IMR-90 (cell line): ENCODE measurements around the gene SMYD4. TPM values are rescaled to one million over a fixed set of nuclear protein-coding genes. Genes with fewer than 3 reads are reported as not detected.
A peak's percentile ranks its signal among the peaks of the same experiment; 100 is the strongest.

Experiments used
- ATAC-seq: fragments of 200-7000 bp; cut with Tn5 transposase; 2 replicates; pipeline ENCODE4 v1.9.1; 2020; ENCODE audit warnings: low read depth, mild to moderate bottlenecking, moderate library complexity
- BruUV-seq: library from RNA; stranded (reverse); fragments of 400-500 nt; replicated peaks from 2 replicates; lab custom pipeline; 2021; lab: Mats Ljungman, UMichigan
- CTCF ChIA-PET: fragments of 300-600 bp; formaldehyde crosslinking; extraction: SDS; loops from one replicate; lab custom pipeline; 2021; ENCODE audit warnings: antibody characterized with exemption; lab: Yijun Ruan, JAX
- POLR2A ChIA-PET: fragments of 300-600 bp; sonication (Branson Sonifier 250); formaldehyde crosslinking; loops from one replicate; lab custom pipeline; 2022; ENCODE audit warnings: antibody characterized with exemption; ENCODE audit not compliant: unreplicated experiment; lab: Charles Lee
- DNase-seq: peaks from one replicate; pipeline ENCODE4 v3.0.0; 2013
- H2AFZ ChIP-seq: replicated peaks from 2 replicates; pipeline ENCODE3; 2013; ENCODE audit warnings: low read length, mild to moderate bottlenecking; ENCODE audit not compliant: poor library complexity
- H2AK5ac ChIP-seq: 2 replicates; pipeline ENCODE4 v1.6.1; 2013; ENCODE audit warnings: low read depth, low read length, inconsistent platforms
- H2AK9ac ChIP-seq: replicated peaks from 2 replicates; pipeline ENCODE3; 2013; ENCODE audit warnings: mild to moderate bottlenecking, low read depth, low read length, moderate library complexity; ENCODE audit not compliant: poor library complexity
- H2BK120ac ChIP-seq: 2 replicates; pipeline ENCODE4 v1.6.1; 2013; ENCODE audit warnings: low read depth, low read length, inconsistent platforms
- H2BK15ac ChIP-seq: 3 replicates; pipeline ENCODE4 v1.6.1; 2013; ENCODE audit warnings: low read depth, low read length, inconsistent platforms
- H2BK20ac ChIP-seq: 2 replicates; pipeline ENCODE4 v1.6.1; 2013; ENCODE audit warnings: low read depth, mild to moderate bottlenecking, inconsistent platforms, low read length, moderate library complexity
- H2BK5ac ChIP-seq: 2 replicates; pipeline ENCODE4 v1.6.1; 2013; ENCODE audit warnings: mild to moderate bottlenecking, low read depth, low read length, inconsistent platforms; ENCODE audit not compliant: poor library complexity, severe bottlenecking
- H3K14ac ChIP-seq: replicated peaks from 2 replicates; pipeline ENCODE4 v1.6.1; 2013; ENCODE audit warnings: low read depth, low read length, inconsistent platforms
- H3K18ac ChIP-seq: 2 replicates; pipeline ENCODE4 v1.6.1; 2013; ENCODE audit warnings: low read depth, low read length, control low read depth
- H3K23ac ChIP-seq: 2 replicates; pipeline ENCODE4 v1.6.1; 2013; ENCODE audit warnings: low read depth, low read length, inconsistent platforms
- H3K27ac ChIP-seq: 2 replicates; pipeline ENCODE4 v1.5.1; 2013; ENCODE audit warnings: mild to moderate bottlenecking, control low read depth, low read length; ENCODE audit not compliant: insufficient read depth
- H3K27me3 ChIP-seq: 2 replicates; pipeline ENCODE4 v1.6.1; 2013; ENCODE audit warnings: low read length; ENCODE audit not compliant: control insufficient read depth, insufficient read depth
- H3K36me3 ChIP-seq: 2 replicates; pipeline ENCODE4 v1.6.1; 2013; ENCODE audit warnings: low read length, mixed read lengths; ENCODE audit not compliant: control insufficient read depth, insufficient read depth
- H3K4ac ChIP-seq: 2 replicates; pipeline ENCODE4 v1.6.1; 2013; ENCODE audit warnings: low read depth, low read length, inconsistent platforms
- H3K4me1 ChIP-seq: 2 replicates; pipeline ENCODE4 v1.6.1; 2013; ENCODE audit warnings: low read length, mixed read lengths; ENCODE audit not compliant: control insufficient read depth, insufficient read depth
- H3K4me2 ChIP-seq: 2 replicates; pipeline ENCODE4 v1.6.1; 2013; ENCODE audit warnings: low read depth, mild to moderate bottlenecking, control low read depth, low read length, moderate library complexity
- H3K4me3 ChIP-seq: 2 replicates; pipeline ENCODE4 v1.5.1; 2013; ENCODE audit warnings: low read depth, mild to moderate bottlenecking, control low read depth, low read length, moderate library complexity; ENCODE audit not compliant: insufficient read depth
- H3K56ac ChIP-seq: 2 replicates; pipeline ENCODE4 v1.6.1; 2013; ENCODE audit warnings: low read length, inconsistent platforms; ENCODE audit not compliant: insufficient read depth; ENCODE audit errors: extremely low read depth
- H3K79me1 ChIP-seq, 2 experiments: 2 replicates each; pipeline ENCODE4 v1.6.1; 2013; ENCODE audit warnings: low read length in 2 of 2, inconsistent platforms in 1 of 2, low read depth in 1 of 2
- H3K9ac ChIP-seq: 2 replicates; pipeline ENCODE4 v1.6.1; 2013; ENCODE audit warnings: low read depth, low read length, control low read depth
- H3K9me1 ChIP-seq: 2 replicates; pipeline ENCODE4 v1.6.1; 2013; ENCODE audit warnings: low read length, inconsistent platforms; ENCODE audit not compliant: insufficient read depth
- H3K9me3 ChIP-seq: 2 replicates; pipeline ENCODE4 v1.6.1; 2013; ENCODE audit warnings: low read length; ENCODE audit not compliant: control insufficient read depth, insufficient read depth
- H4K20me1 ChIP-seq: 2 replicates; pipeline ENCODE4 v1.6.1; 2013; ENCODE audit warnings: low read length, inconsistent platforms; ENCODE audit not compliant: insufficient read depth
- H4K5ac ChIP-seq: 2 replicates; pipeline ENCODE4 v1.6.1; 2013; ENCODE audit warnings: mild to moderate bottlenecking, low read depth, low read length, control low read depth
- H4K8ac ChIP-seq, 2 experiments: 2 replicates each; pipeline ENCODE4 v1.6.1; 2013; ENCODE audit warnings: low read depth in 2 of 2, low read length in 2 of 2, control low read depth in 1 of 2, inconsistent platforms in 1 of 2
- H4K91ac ChIP-seq: 2 replicates; pipeline ENCODE4 v1.6.1; 2013; ENCODE audit warnings: low read depth, low read length, inconsistent platforms; ENCODE audit not compliant: insufficient read depth
- BHLHE40 ChIP-seq: fragments of 150-350 bp; IDR thresholded peaks from 2 replicates; pipeline ENCODE4 v1.6.1; 2016; ENCODE audit warnings: mild to moderate bottlenecking, low read depth, low read length
- FOS ChIP-seq: fragments of 150-350 bp; IDR thresholded peaks from 2 replicates; pipeline ENCODE4 v1.6.1; 2016; ENCODE audit warnings: low read depth, low read length
- MAZ ChIP-seq: IDR thresholded peaks from 2 replicates; pipeline ENCODE4 v1.6.1; 2012; ENCODE audit warnings: low read depth, mild to moderate bottlenecking, low read length, improper control_type of control experiment, moderate library complexity, borderline replicate concordance
- POLR2A ChIP-seq: IDR thresholded peaks from 2 replicates; pipeline ENCODE4 v1.6.1; 2012; ENCODE audit warnings: mild to moderate bottlenecking, low read depth, low read length
- SMC3 ChIP-seq: fragments of 150-350 bp; IDR thresholded peaks from 2 replicates; pipeline ENCODE4 v1.6.1; 2016; ENCODE audit warnings: low read depth, mild to moderate bottlenecking, antibody characterized with exemption, low read length, moderate library complexity
- WGBS, 2 experiments: methylation state at CpG; one replicate each; pipeline versions ENCODE4 v1.1.5 to v1.1.7; 2013; ENCODE audit warnings: missing lambda C conversion rate in 2 of 2; ENCODE audit not compliant: insufficient read length in 1 of 2; ENCODE audit errors: extremely low coverage in 2 of 2; 5-methylcytosine and 5-hydroxymethylcytosine counted together
- dilution Hi-C: fragments of 300-500 bp; cut with HindIII; formaldehyde crosslinking; loops from one replicate; pipeline ENCODE4 v1.14.3; 2018; ENCODE audit warnings: low sequenced_read_pairs; ENCODE audit not compliant: unreplicated experiment
- in situ Hi-C: fragments of 300-500 bp; cut with MboI; formaldehyde crosslinking; loops from 3 replicates; pipeline ENCODE4 v1.14.3; 2019; ENCODE audit warnings: low sequenced_read_pairs, inconsistent platforms, mixed read lengths
- intact Hi-C: fragments of 100-400 bp; cut with micrococcal nuclease; formaldehyde crosslinking; loops from 2 replicates; pipeline ENCODE4 v1.10.0; 2022
- polyA plus RNA-seq, 3 experiments: library from polyadenylated mRNA; depleted of rRNA; stranded (reverse); fragments of >200 nt; gene quantifications; 2 replicates each; pipeline ENCODE4 v1.2.3, GENCODE V29; 2012; ENCODE audit warnings: low replicate concordance in 1 of 3
- total RNA-seq: library from RNA; depleted of rRNA; stranded (reverse); fragments of >200 nt; gene quantifications from 2 replicates; pipeline ENCODE4 v1.2.3, GENCODE V29; 2012

Gene SMYD4
- total and polyA plus RNA-seq, 2 of the 4 experiments (the other 2 are of a cell fraction), result 5.3 to 7.2 TPM

GRCh38 chr17:1782171-1782567 is 47.5 kb downstream of the SMYD4 start (continued):
- no peak for TF ChIP-seq SMC3
- TF ChIP-seq FOS, result no peak
- TF ChIP-seq POLR2A, result no peak

- no TSS peak for BruUV-seq
- Histone ChIP-seq H3K27ac (peak overlapping the region; percentile 88), H2BK20ac (peak overlapping the region; percentile 91), H4K20me1 (peaks cover 3% of the 10 kb centered on the region), H3K9ac (peak overlapping the region; percentile 68), H2AFZ (peak overlapping the region; percentile 9), H3K4me1 (peaks cover 18% of the 10 kb centered on the region), H2BK15ac (peak overlapping the region; percentile 79; the same call in 2 of the 3 replicates), H3K14ac (peak overlapping the region; percentile 93), H3K79me1 (peaks cover 2 to 17% of the 10 kb centered on the region in 2 experiments; a peak in 2 of 4 replicates), H3K9me3 (no peaks in the 10 kb centered on the region), H4K8ac (peak overlapping the region in 1 of 2 experiments; percentile 87; a peak in 2 of 4 replicates), H3K4me2 (peak overlapping the region; percentile 91), H2BK5ac (peak overlapping the region; percentile 96), H3K27me3 (no peaks in the 10 kb centered on the region), H3K4ac (peak overlapping the region; percentile 92), H3K18ac (peak overlapping the region; percentile 87), H3K36me3 (peaks cover 28% of the 10 kb centered on the region), H2AK5ac (peak overlapping the region; percentile 89), H4K5ac (peak overlapping the region; percentile 70), H3K4me3 (no peak overlapping the region), H2AK9ac (no peak overlapping the region), H3K23ac (peak overlapping the region; percentile 83), H2BK120ac (peak overlapping the region; percentile 88), H4K91ac (peak overlapping the region; percentile 89), H3K56ac (peak overlapping the region; percentile 80), H3K9me1 (peaks cover 8% of the 10 kb centered on the region; the same call in 1 of the 2 replicates)
- POLR2A ChIA-PET, result interaction anchor here (0.5 to 1.1 kb wide), 2 partner anchors 63 to 324 kb away, joined by 3 to 4 read pairs; partner anchors contain the start of gene CRK
- intact Hi-C loops, result loop anchor here (10.0 kb wide), 1 partner anchor 205 kb away; no protein-coding TSS in a partner anchor
- dilution Hi-C loops, result no loop called here
- no peak for TF ChIP-seq MAZ
- TF ChIP-seq BHLHE40, result 0 out of 2 replicates have a peak, but pooled peaks have one; percentile 8
- peak; percentile 95 for DNase-seq
- WGBS, 2 experiments, result no CpG with 5 or more reads among the region's 8 CpGs
- peak; percentile 88 for ATAC-seq
- in situ Hi-C loops, result loop anchor here (10.0 kb wide), 1 partner anchor 125 kb away; no protein-coding TSS in a partner anchor
- CTCF ChIA-PET, result interaction anchor here (1.4 to 5.5 kb wide), 3 partner anchors 58 to 131 kb away, joined by 3 to 31 read pairs (median 3); no protein-coding TSS in a partner anchor
Measured at GRCh38 chr17:1779571-1780131, 50.1 kb downstream of the SMYD4 start.
